NT2/D1 (cell line): Measurements from ENCODE around the gene TSPAN32.

Source experiments
- SUZ12 ChIP-seq: IDR thresholded peaks from 2 replicates; pipeline ENCODE4 v1.6.1; 2011; ENCODE audit not compliant: insufficient read length, insufficient read depth; ENCODE audit errors: extremely low read depth
- YY1 ChIP-seq: IDR thresholded peaks from 2 replicates; pipeline ENCODE4 v1.6.1; 2011; ENCODE audit not compliant: insufficient read length, insufficient read depth
- ZNF274 ChIP-seq: IDR thresholded peaks from 2 replicates; pipeline ENCODE4 v1.6.1; 2011; ENCODE audit warnings: mild to moderate bottlenecking, low read depth, low read length

- TF ChIP-seq ZNF274 (no peak), YY1 (no peak), SUZ12 (no peak)
These were observed 41.7 kb downstream of the TSPAN32 start for GRCh38 chr11:2343502-2343901.
